Cardiac septum (tissue), 1 donor: ENCODE measurements around the gene USP21. TPM values are rescaled to one million over a fixed set of nuclear protein-coding genes. Genes with fewer than 3 reads are reported as not detected.
"Not testable (repeated sequence)": the region's sequence is repeated elsewhere in the genome, so short reads cannot be mapped to it uniquely, and the experiment has no call there.

ENCODE experiments used
- DNase-seq: peaks from one replicate; pipeline ENCODE4 v3.0.0-alpha.2; 2020; ENCODE audit warnings: low spot score
- intact Hi-C: fragments of 100-400 bp; cut with DNase I; formaldehyde crosslinking; loops from one replicate; pipeline ENCODE4 v1.14.0; 2022
- long read RNA-seq: library from polyadenylated mRNA; unstranded; transcript quantifications from one replicate; pipeline ENCODE4 v2.0.0, GENCODE V29; 2021
- total RNA-seq: library from RNA; stranded (reverse); fragmentation: NEBNext Ultra II Directional; extraction: Animal tissue kit (Norgen Biotek cat#: 25700); gene quantifications from one replicate; pipeline ENCODE4 v1.2.1, GENCODE V29; 2021
- donor health status: DM: no; HTN: no; CAD: no.

Gene USP21, protein sequence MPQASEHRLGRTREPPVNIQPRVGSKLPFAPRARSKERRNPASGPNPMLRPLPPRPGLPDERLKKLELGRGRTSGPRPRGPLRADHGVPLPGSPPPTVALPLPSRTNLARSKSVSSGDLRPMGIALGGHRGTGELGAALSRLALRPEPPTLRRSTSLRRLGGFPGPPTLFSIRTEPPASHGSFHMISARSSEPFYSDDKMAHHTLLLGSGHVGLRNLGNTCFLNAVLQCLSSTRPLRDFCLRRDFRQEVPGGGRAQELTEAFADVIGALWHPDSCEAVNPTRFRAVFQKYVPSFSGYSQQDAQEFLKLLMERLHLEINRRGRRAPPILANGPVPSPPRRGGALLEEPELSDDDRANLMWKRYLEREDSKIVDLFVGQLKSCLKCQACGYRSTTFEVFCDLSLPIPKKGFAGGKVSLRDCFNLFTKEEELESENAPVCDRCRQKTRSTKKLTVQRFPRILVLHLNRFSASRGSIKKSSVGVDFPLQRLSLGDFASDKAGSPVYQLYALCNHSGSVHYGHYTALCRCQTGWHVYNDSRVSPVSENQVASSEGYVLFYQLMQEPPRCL
- total RNA-seq = 17.4 TPM
- long read RNA-seq, transcript USP21-201 (13 exons, 2,195 nt) = major isoform, 20 of 37 reads
- long read RNA-seq, partial matches to known transcripts = 4 of 37 reads
- long read RNA-seq, other reads (novel, unspliced or antisense) = 8 of 37 reads

DNA sequence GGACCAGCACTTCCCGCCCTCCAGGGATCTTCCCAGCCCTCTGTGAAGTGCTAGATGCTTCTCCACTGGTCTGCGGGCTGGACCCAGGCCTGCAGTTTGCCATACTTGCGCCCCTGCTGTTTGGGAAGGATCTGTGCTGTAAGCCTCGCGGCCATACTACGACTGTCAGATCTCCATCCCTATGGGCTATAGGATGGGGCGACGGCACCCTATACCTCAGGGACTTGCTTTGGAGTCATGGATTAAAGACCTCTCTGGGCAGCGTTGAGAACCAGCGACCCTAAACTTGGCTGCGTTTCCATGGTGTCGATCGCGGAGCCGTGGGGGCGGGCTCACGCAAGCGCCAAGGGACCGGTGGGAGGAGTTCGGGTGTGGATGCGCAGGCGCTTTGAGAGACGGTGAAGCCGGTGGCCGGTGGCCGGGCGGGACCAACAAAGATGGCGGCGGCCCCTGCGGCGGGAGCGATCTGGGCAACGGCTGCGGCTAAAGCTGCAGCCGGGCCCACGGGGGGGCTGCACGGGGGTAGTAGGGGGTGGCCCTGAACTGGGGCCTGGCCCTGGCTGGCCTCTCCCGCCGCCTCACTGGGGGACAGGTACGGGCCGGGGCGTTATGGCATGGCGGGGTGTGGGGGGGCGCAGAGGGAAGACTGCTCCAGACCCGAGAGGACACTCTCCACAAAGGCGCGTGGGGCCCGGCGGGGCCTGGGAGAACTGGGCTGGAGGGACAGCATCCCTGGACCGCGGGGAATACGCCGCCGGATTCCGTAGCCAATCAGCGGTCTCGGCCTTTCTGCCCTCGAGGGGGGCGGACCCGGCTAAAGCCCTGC lies at the start of gene USP21:
USP21 (plus strand) TSS at position 414 of the 826 bp plus-strand sequence. CDS start 1,141 bp downstream, outside the sequence.
- intact Hi-C loops = loop anchor here (2.0 kb wide), 1 partner anchor 26 kb away; the partner anchor contains the start of gene DEDD
- DNase-seq = peak; percentile 98

DNA sequence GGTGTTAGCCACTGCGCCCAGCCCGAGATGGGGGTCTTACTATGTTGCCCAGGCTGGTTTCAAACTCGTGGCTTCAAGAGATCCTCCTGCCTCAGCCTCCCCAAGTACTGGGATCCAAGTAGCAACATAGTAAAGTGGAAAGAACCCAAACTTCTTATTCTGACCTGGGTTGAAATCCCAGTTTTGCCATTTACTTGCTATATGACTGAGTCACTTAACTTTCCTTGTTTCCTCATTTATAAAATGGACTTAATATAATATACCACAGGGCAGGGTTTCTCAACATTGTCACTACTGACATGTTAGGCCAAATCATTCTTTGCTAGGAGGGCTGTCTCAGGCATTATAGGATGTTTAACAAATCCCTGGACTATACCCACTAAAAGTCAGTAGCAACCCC lies 48.2 kb upstream of the USP21 start:
- DNase-seq = no peak
- intact Hi-C loops = no loop called here

DNA sequence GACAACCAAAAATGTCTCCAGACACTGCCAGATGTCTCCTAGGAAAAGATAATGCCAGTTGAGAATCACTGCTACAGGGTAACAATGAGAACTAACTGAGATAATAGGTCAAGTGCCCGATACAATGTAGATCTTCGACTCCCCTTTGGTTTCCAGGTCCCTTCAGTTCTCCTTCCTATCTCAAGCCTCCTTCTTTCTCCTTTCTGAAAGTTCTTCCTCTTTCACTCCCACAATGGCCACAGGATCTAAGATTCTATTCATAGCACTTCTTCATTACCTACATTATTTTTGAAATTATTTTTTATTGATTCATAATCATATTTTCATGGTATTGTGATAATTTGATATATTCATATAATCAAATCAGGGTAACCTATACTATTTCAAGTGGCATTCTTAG lies 47.8 kb upstream of the USP21 start:
- intact Hi-C loops = no loop called here
- DNase-seq = no peak

DNA sequence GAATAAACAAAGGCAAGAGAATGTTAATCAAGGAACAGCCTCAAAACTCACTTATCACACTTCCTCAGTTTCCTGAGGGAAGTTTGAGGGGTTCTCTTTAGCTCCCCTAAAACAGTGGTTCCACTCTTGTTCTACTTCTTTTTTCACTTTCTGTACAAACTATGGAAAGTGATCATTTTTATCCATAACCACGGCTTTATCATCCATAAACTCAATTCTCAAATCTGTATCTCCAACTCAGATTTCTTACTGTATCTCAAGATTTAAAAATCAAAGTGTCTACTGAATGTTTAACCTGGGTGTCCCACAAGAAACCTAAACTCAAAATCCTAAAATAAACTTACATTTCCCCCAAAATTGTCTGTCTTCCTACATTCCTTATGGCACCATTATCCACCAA lies 45.4 kb upstream of the USP21 start:
- intact Hi-C loops = no loop called here
- no peak for DNase-seq

DNA sequence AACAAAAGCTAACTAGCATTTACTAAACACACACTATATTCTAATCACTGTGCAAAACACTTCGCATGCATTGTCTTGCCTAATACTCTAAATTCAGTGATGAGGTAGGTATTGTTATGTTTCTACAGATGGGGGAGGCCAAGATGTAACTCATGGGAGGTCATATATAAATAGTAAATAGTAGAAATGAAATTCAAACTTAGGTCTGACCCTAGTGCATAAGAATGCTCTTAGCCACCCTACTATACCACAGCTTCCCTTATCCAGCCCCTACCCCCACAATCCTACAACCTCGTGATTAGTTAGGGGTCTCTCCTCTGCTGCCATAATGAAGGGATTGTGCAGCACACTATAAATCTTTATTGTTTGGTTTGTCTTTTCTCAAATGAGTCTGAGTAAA lies 44.7 kb upstream of the USP21 start:
- DNase-seq = no peak
- intact Hi-C loops = no loop called here

DNA sequence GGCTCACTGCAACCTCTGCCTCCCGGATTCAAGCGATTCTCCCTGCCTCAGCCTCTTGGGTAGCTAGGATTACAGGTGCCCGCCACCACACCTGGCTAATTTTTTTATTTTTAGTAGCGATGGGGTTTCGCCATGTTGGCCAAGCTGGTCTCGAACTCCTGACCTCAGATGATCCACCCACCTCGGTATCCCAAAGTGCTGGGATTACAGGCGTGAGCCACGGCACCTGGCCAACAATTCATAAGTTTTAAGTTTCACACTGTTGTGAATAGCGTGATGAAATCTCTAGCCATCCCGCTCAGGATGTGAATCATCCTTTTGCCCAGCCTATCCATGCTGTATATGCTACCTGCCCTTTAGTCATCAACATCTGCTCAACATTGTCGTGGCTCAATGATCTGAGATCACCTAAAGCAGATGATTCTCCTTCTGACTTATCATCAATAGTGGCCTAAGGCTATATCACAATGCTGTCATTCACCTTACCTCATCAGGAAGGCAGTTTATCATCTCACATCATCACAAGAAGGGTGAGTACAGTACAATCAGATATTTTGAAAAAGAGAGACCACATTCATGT lies 44.1 kb upstream of the USP21 start:
- no peak for DNase-seq
- intact Hi-C loops = loop anchor here (5.0 kb wide), 1 partner anchor 37 kb away; the partner anchor contains the start of gene UFC1

DNA sequence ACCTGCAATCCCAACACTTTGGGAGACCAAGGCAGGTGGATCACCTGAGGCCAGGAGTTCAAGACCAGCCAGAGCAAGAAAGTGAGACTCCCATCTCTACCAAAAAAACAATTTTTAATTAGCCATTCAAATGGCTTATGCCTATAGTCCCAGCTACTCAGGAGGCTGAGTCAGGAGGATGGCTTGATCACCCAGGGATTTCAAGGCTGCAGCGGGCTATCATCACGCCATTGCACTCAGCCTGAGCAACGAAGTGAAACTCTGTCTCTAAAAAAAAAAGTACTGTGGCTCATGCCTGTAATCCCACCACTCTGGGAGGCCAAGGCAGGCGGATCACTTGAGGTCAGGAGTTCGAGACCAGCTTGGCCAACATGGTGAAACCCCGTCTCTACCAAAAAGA lies 43.3 kb upstream of the USP21 start:
- intact Hi-C loops = loop anchor here (5.0 kb wide), 1 partner anchor 36 kb away; the partner anchor contains the start of gene UFC1
- DNase-seq = not testable (repeated sequence)

DNA sequence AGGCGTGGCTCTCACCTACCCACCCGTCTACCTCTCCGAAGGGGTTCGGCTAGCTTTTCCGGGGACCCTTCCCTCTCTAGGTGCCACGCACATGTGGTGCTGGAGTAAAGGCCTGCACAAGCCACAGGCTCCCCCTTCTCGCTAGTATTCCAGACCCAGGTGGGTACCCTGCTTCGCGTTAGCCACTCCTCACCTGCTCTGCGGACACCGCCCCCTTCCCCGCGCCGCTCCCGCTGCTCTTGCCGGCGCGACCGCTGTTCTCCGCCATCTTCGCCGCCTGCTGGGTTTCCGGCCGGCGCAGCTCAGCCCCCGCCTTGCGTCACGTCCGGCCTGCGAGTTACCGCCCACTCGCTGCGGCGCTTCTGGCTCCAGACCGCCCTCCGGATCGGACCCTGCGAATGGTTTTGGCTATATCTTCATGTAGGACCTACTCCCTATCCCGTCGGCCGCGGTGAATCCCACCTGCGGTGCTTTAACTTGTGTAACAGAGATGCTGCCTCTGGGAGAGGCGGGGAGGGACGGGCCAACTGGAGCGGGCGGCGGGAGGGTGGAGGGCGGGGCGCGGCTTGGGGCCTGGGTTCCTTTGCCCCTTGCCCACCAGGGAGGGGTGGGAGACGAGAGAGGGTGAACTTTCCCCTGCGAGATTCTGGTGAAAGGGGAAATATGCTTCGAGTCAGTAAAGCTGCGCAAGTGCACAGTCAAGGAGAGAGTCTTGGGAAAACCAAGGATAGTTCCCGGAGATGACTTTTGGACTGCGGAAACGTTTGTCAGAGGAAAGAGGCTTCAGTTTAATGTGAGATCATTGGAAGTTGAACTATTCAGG lies 41.3 kb upstream of the USP21 start, which contains the start of the genes NIT1 and PFDN2:
NIT1 (plus strand) TSS at position 347 of the 823 bp plus-strand sequence; CDS start at position 419, 72 bp downstream.
PFDN2 (minus strand) TSS at position 279 of the 823 bp plus-strand sequence; CDS start at position 268, 11 bp downstream.
- DNase-seq = peak; percentile 95
- intact Hi-C loops = loop anchor here (2.0 to 5.0 kb wide), 2 partner anchors 15 to 34 kb away; partner anchors contain the start of genes DEDD and UFC1

DNA sequence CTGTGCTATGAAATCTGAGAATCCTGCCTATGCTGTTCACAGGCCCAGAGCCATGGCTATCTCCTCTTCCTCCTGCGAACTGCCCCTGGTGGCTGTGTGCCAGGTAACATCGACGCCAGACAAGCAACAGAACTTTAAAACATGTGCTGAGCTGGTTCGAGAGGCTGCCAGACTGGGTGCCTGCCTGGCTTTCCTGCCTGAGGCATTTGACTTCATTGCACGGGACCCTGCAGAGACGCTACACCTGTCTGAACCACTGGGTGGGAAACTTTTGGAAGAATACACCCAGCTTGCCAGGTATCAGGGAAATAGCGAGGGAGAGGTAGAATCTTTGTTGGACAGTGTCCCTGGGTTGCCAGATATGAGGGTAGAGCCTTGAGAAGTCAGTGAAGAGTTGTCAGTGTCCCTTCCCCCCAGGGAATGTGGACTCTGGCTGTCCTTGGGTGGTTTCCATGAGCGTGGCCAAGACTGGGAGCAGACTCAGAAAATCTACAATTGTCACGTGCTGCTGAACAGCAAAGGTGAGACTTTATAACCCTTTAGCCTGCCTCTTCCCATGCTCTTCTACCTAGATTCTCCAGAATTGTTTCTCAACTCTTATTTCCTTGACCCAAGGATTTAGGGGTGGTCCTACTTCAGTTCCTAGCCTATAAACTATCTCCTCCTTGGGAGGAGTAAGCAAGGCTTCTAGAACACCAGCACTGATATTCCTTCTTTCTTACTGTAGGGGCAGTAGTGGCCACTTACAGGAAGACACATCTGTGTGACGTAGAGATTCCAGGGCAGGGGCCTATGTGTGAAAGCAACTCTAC lies 40.0 kb upstream of the USP21 start:
- DNase-seq = no peak
- intact Hi-C loops = loop anchor here (2.0 to 5.0 kb wide), 2 partner anchors 14 to 33 kb away; partner anchors contain the start of genes DEDD and UFC1

DNA sequence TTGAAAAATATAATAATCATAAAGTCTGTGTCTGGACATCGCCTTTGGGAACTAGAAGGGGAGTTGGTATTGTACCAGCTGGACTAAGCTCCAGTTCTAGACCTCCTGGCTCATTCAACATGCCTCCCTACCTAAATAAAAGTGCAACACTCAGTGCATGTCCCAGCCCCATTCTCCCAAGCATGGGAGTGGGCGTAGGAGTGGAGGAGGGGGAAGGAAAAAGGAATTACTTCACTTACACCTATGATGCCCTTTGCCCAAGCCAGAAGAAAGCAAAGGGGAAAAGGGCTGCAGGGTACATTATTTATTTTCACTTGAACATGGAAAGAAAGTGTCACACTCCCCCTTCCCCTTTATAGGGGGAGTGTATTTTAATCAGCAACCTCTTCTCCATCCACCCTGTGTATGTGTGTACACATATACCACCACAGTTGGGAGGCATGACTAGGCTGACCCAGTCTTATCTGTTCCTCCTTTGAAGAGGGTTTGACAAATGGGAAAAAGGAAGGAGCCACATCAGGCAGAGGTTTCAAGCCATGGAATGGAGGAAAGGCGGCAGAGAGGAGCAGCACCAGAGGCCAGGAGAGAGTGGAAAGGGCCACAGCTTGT lies 38.2 kb upstream of the USP21 start:
- DNase-seq = no peak
- intact Hi-C loops = no loop called here

DNA sequence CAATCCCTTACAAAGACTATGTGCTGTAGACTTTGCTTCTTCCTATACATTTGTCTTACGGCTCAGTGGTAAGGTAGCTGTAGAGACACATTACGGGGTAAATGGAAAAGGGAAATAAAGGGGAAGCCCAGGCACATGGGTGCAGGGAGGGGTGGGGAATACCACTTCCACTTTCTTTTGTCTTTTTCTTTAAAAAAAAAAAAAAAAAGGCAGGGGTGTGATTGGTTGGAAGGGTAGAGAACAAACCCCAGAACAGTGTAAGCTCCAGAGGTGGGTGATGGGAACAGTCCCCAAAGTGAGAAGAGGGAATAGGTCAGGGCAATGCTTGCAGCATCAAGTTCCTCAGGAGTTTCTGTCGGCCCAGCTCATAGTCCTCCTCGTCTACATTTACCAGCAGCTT lies 37.5 kb upstream of the USP21 start:
- no peak for DNase-seq
- intact Hi-C loops = no loop called here

DNA sequence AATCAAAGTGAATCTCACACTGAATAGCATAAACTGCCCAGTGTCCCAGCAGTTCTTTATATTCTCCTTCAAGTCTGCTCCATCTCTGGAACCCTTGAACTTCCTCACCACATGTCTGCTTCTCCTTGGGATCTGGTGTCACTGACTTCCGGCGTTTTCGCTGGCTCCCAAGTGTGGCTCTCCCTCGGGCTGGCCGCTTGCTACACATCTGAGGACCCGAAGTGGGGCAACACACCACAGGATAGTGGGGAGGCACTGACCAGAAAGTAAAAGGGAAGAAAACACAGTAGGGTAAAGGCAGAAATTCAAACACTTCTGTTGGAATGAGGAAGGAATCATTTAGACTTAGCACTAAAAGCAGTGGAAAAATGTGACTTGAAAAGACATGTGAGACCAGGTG lies 36.3 kb upstream of the USP21 start:
- intact Hi-C loops = no loop called here

DNA sequence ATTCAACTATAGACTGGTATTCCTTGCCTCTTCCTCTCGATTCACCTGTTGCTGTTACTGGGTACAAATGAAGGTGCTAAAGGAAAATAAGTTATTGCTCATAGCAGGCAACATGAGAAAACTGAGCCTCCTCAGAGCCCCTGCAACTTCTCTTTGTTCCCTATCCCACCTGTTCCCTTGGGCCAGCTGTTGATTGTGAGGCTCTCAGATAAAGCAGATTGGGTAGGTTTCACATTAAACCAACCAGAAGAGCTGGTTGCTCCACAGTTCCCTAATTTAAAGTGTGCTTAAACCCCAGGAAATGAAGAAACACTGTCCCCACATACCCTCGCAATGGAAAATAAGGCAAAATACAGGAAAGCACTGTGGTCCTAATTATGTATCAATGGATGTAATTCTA lies 31.7 kb upstream of the USP21 start:
- DNase-seq = no peak
- intact Hi-C loops = no loop called here

More for the DNA sequence above, 36.3 kb upstream of the USP21 start:
- DNase-seq = no peak

DNA sequence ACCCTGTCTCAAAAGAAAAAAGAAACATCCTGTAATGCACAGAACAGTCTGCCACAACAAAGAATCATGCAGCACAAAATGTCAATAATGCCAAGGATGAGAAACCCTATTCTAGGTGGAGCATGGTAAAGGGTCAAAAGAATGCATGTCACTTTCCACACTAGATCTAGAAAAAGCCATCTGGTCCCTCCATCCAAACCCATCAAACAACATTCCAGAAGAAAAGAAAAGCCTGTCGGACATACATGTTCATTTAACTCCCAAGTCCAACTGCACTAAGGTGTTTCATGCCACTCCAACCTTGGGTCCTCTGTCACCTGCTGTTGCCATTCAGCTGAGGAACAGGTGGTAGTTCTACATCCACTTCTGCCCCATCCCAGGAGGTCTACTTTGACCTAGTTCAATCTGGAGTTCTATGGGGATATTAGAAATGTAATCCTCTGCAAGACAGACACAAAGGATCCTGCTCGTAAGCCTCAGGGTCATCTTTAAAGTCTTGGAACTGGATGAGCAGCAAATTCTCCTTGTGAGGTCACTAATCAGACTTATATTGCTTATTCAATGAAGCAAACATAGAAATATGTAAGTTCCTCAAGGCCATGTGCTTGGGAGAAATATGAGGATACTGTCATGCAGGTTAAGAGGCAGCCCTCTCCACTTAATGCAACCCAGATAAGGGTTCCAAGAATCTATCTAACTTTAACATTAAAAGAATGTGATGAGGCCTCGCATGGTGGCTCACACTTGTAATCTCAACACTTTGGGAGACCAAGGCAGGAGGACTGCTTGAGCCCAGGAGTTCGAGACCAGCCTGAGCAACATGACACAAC lies 30.5 kb upstream of the USP21 start:
- DNase-seq = no peak
- intact Hi-C loops = no loop called here

DNA sequence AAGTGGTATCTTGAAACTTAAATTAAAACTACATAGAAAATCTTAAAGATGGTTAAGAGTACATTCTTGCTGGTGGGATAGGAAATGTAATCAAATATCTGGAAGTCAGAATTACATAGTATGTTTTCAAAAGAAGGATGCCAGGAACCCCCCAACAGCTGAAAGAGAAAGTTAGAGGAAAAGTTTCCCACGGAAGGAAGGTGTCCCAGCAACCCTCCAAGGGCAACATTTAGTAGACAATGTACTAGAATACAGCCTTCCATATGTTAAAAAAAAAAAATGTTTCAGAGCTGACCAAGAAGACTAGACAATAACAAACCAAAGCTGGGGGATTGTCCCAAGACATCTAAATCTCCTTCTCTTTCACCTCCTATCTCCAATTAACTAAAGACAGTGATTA lies 29.0 kb upstream of the USP21 start:
- intact Hi-C loops = loop anchor here (10.0 kb wide), 1 partner anchor 135 kb away; no protein-coding TSS in a partner anchor
- DNase-seq = no peak
